HCT116 (cell line): Measurements from ENCODE around the gene GOLGA6L7. TPM values are rescaled to one million over a fixed set of nuclear protein-coding genes. Genes with fewer than 3 reads are reported as not detected.
"Not testable (repeated sequence)": the region's sequence is repeated elsewhere in the genome, so short reads cannot be mapped to it uniquely, and the experiment has no call there.

Experiments
- ATAC-seq: fragments of 200-7000 bp; cut with Tn5 transposase; 2 replicates; pipeline ENCODE4 v1.9.1; 2020; ENCODE audit warnings: mild to moderate bottlenecking, moderate library complexity
- BruUV-seq: library from RNA; stranded (reverse); fragments of 400-500 nt; replicated peaks from 2 replicates; lab custom pipeline; 2021; lab: Mats Ljungman, UMichigan
- CTCF ChIA-PET: fragments of 300-600 bp; sonication (Branson Sonifier 250); formaldehyde crosslinking; loops from one replicate; lab custom pipeline; 2021; ENCODE audit warnings: antibody characterized with exemption; lab: Charles Lee
- POLR2A ChIA-PET: fragments of 300-600, 350-600 bp; sonication (Branson Sonifier 250); formaldehyde crosslinking; loops from one replicate; lab custom pipeline; 2021; ENCODE audit warnings: antibody characterized with exemption; lab: Charles Lee
- RAD21 ChIA-PET, 2 experiments: fragments of 300-600 bp; sonication (Branson Sonifier 250); formaldehyde crosslinking; loops; one replicate each; lab custom pipeline; 2023; ENCODE audit warnings: low total read pairs in 2 of 2; ENCODE audit not compliant: uncharacterized antibody in 2 of 2, unreplicated experiment in 2 of 2, low non-redundant PET in 1 of 2; lab: Charles Lee
- DNase-seq: peaks from one replicate; pipeline ENCODE4 v3.0.0-alpha.2; 2010; ENCODE audit warnings: low read depth, low spot score
- H2AFZ ChIP-seq: fragments of 200-600 bp; shearing (Covaris generic), sonication (generic); 2 replicates; pipeline ENCODE4 v1.6.1; 2017; ENCODE audit warnings: low read depth, mixed run types, mixed read lengths, antibody characterized with exemption, low read length; ENCODE audit not compliant: poor library complexity, severe bottlenecking
- H3K27ac ChIP-seq: 2 replicates; pipeline ENCODE4 v1.5.1; 2012; ENCODE audit warnings: low read depth, low read length
- H3K27me3 ChIP-seq: fragments of 200-600 bp; sonication (generic); 2 replicates; pipeline ENCODE4 v1.6.1; 2016; ENCODE audit warnings: mixed run types, low read length, mixed read lengths; ENCODE audit not compliant: insufficient read depth
- H3K36me3 ChIP-seq, 2 experiments: fragments of 200-500 bp in 1 of 2; fragments of 200-600 bp in 1 of 2; sonication (Bioruptor generic) in 1 of 2; sonication (generic) in 1 of 2; 2 replicates each; pipeline versions ENCODE4 v1.5.1 to v1.6.1; 2014 to 2016; ENCODE audit warnings: low read length in 2 of 2, inconsistent platforms in 1 of 2, mixed read lengths in 1 of 2, mixed run types in 1 of 2; ENCODE audit not compliant: insufficient read depth in 2 of 2, control insufficient read depth in 1 of 2
- H3K4me1 ChIP-seq, 2 experiments: fragments of 200-600 bp in 1 of 2; sonication (generic) in 1 of 2; 2 replicates each; pipeline versions ENCODE4 v1.5.1 to v1.6.1; 2012 to 2017; ENCODE audit warnings: low read length in 2 of 2, inconsistent platforms in 1 of 2, mild to moderate bottlenecking in 1 of 2, mixed read lengths in 1 of 2, mixed run types in 1 of 2, moderate library complexity in 1 of 2; ENCODE audit not compliant: insufficient read depth in 2 of 2, control insufficient read depth in 1 of 2
- H3K4me2 ChIP-seq: fragments of 200-600 bp; sonication (generic); 2 replicates; pipeline ENCODE4 v1.6.1; 2017; ENCODE audit warnings: mixed run types, low read length, mixed read lengths
- H3K4me3 ChIP-seq, 2 experiments: fragments of 200-600 bp in 1 of 2; sonication (generic) in 1 of 2; replicated peaks in 1 of 2; 2 replicates each; pipeline ENCODE4 v1.5.1; 2011 to 2016; ENCODE audit warnings: low read length in 2 of 2, control low read depth in 1 of 2, low read depth in 1 of 2, mild to moderate bottlenecking in 1 of 2, mixed read lengths in 1 of 2, mixed run types in 1 of 2
- H3K79me2 ChIP-seq: fragments of 200-600 bp; sonication (generic); 2 replicates; pipeline ENCODE4 v1.6.1; 2017; ENCODE audit warnings: mild to moderate bottlenecking, mixed run types, low read length, moderate library complexity, mixed read lengths; ENCODE audit not compliant: insufficient read depth
- H3K9ac ChIP-seq: fragments of 200-600 bp; sonication (generic); 2 replicates; pipeline ENCODE4 v1.6.1; 2016; ENCODE audit warnings: low read length, mixed read lengths
- H3K9me2 ChIP-seq: fragments of 200-600 bp; sonication (generic), shearing (Covaris generic); 2 replicates; pipeline ENCODE4 v1.6.1; 2017; ENCODE audit warnings: mixed run types, mild to moderate bottlenecking, moderate library complexity; ENCODE audit not compliant: insufficient read depth
- H3K9me3 ChIP-seq, 2 experiments: fragments of 200-500 bp in 1 of 2; fragments of 200-600 bp in 1 of 2; sonication (Bioruptor generic) in 1 of 2; sonication (generic) in 1 of 2; 2 replicates each; pipeline ENCODE4 v1.6.1; 2014 to 2017; ENCODE audit warnings: low read length in 2 of 2, mixed read lengths in 2 of 2, inconsistent platforms in 1 of 2, low read depth in 1 of 2, mild to moderate bottlenecking in 1 of 2, mixed run types in 1 of 2, moderate library complexity in 1 of 2; ENCODE audit not compliant: control insufficient read depth in 1 of 2, insufficient read depth in 1 of 2
- H4K20me1 ChIP-seq: fragments of 200-600 bp; sonication (generic), shearing (Covaris generic); 2 replicates; pipeline ENCODE4 v1.6.1; 2017; ENCODE audit warnings: mixed run types, mild to moderate bottlenecking, moderate library complexity; ENCODE audit not compliant: insufficient read depth
- CBX3 ChIP-seq: IDR thresholded peaks from 2 replicates; pipeline ENCODE4 v1.6.1; 2012; ENCODE audit warnings: low read depth
- CEBPB ChIP-seq: IDR thresholded peaks from 2 replicates; pipeline ENCODE4 v1.6.1; 2012; ENCODE audit warnings: low read depth
- CTCF ChIP-seq, 3 experiments: fragments of 200-600 bp in 1 of 3; sonication (generic) in 1 of 3; IDR thresholded peaks in 2 of 3; conservative IDR thresholded peaks in 1 of 3; 2 replicates each; pipeline ENCODE4 v1.5.1; 2012 to 2017; ENCODE audit warnings: low read depth in 2 of 3, low read length in 2 of 3, antibody characterized with exemption in 1 of 3, borderline replicate concordance in 1 of 3, control low read depth in 1 of 3, mild to moderate bottlenecking in 1 of 3, mixed read lengths in 1 of 3, mixed run types in 1 of 3, moderate library complexity in 1 of 3; ENCODE audit not compliant: insufficient read depth in 1 of 3
- EGR1 ChIP-seq: IDR thresholded peaks from 2 replicates; pipeline ENCODE4 v1.6.1; 2012; ENCODE audit warnings: low read depth
- ELF1 ChIP-seq: IDR thresholded peaks from 2 replicates; pipeline ENCODE4 v1.6.1; 2012; ENCODE audit warnings: low read depth, borderline replicate concordance
- FOSL1 ChIP-seq: IDR thresholded peaks from 2 replicates; pipeline ENCODE4 v1.6.1; 2012; ENCODE audit warnings: low read depth
- POLR2A ChIP-seq: IDR thresholded peaks from 2 replicates; pipeline ENCODE4 v1.7.0; 2011; ENCODE audit warnings: borderline replicate concordance; ENCODE audit not compliant: insufficient read depth, insufficient read length; ENCODE audit errors: extremely low read depth
- SP1 ChIP-seq: IDR thresholded peaks from 2 replicates; pipeline ENCODE4 v1.6.1; 2012; ENCODE audit warnings: low read depth
- TCF7L2 ChIP-seq: IDR thresholded peaks from 2 replicates; pipeline ENCODE4 v1.7.0; 2011; ENCODE audit warnings: borderline replicate concordance, inconsistent platforms; ENCODE audit not compliant: insufficient read depth, insufficient read length; ENCODE audit errors: extremely low read depth
- ZNF274 ChIP-seq: fragments of 200-500 bp; sonication (Bioruptor generic); IDR thresholded peaks from 2 replicates; pipeline ENCODE4 v1.6.1; 2014; ENCODE audit warnings: mild to moderate bottlenecking, low read depth, low read length, inconsistent platforms
- intact Hi-C: fragments of 100-400 bp; cut with micrococcal nuclease; formaldehyde crosslinking; loops from 2 replicates; pipeline ENCODE4 v1.10.0; 2022
- total RNA-seq: library from RNA; stranded (reverse); gene quantifications from one replicate; pipeline ENCODE4 v1.2.1, GENCODE V29; 2021; ENCODE audit not compliant: unreplicated experiment
- TF ChIP-seq, protein P1 (sequence below): IDR thresholded peaks from 2 replicates; pipeline ENCODE4 v1.6.1; 2012

Gene GOLGA6L7
- total RNA-seq, 1 experiment from 2014 or later, result not detected

DNA sequence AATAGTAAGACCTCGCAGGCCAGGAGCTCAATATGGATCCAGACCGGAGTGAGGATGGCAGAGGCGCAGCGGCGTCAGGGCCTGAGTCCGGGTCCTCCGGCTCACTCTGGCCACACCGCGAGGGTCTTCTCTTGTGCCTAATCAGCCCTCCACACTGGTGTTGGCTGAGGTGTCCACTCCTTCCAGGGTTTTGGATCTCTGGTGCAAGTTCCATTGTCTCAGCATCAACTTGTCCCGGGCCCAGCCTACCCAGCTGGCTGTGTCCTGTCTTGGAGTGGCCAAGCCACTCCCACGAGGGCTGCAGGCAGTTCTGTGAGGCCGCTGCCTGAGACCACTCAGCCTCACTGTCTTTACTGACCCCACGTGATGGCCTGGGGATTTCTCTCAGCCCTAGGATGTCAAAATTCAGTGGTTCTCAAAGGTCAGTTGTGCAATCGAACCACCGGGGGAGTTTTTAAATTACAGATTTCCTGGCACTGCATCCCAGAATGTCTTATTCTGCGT, 12.6 kb upstream of the GOLGA6L7 start:
- Histone ChIP-seq H4K20me1 (no peaks in the 10 kb centered on the region), H3K9ac (no peak overlapping the region), H3K4me2 (no peak overlapping the region), H3K4me3 (no peak overlapping the region), H3K27ac (no peak overlapping the region), H3K4me1 (no peaks in the 10 kb centered on the region), H3K9me2 (no peaks in the 10 kb centered on the region), H3K9me3 (no peaks in the 10 kb centered on the region), H3K36me3 (no peaks in the 10 kb centered on the region), H3K79me2 (no peaks in the 10 kb centered on the region), H2AFZ (no peak overlapping the region), H3K27me3 (no peaks in the 10 kb centered on the region)
- intact Hi-C loops, result no loop called here
- no TSS peak for BruUV-seq
- CTCF ChIA-PET, result no interaction called here
- POLR2A ChIA-PET, result no interaction called here
- DNase-seq (no peak), ATAC-seq (no peak)
- RAD21 ChIA-PET, result no interaction called here
- no peak for TF ChIP-seq POLR2A
- no peak for TF ChIP-seq ELF1
- TF ChIP-seq CBX3, result no peak
- TF ChIP-seq, protein P1, sequence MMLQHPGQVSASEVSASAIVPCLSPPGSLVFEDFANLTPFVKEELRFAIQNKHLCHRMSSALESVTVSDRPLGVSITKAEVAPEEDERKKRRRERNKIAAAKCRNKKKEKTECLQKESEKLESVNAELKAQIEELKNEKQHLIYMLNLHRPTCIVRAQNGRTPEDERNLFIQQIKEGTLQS, result no peak
- TF ChIP-seq TCF7L2, result no peak
- no peak for TF ChIP-seq ZNF274
- TF ChIP-seq EGR1, result no peak
- TF ChIP-seq FOSL1, result no peak
- no peak for TF ChIP-seq CEBPB
- no peak for TF ChIP-seq SP1
- TF ChIP-seq CTCF (IDR thresholded peaks at IDR 0.05 in 2 of 3, conservative IDR thresholded peaks at IDR 0.05 in 1 of 3; ENCODE audit: borderline replicate concordance in 1 of 3, insufficient read depth in 1 of 3, low read depth in 2 of 3, low read length in 2 of 3), result no peak

- H3K9me3 ChIP-seq, H3K4me1 ChIP-seq, intact Hi-C loops, ATAC-seq, H3K36me3 ChIP-seq, CTCF ChIA-PET, H3K79me2 ChIP-seq, DNase-seq, H3K4me2 ChIP-seq, H3K9me2 ChIP-seq, H2AFZ ChIP-seq, BruUV-seq, H3K27me3 ChIP-seq, H3K9ac ChIP-seq, H4K20me1 ChIP-seq, RAD21 ChIA-PET, POLR2A ChIA-PET, H3K27ac ChIP-seq, H3K4me3 ChIP-seq: not testable (repeated sequence)
Observed at GRCh38 chr15:28854578-28854977, 6.1 kb upstream of the GOLGA6L7 start.

DNA sequence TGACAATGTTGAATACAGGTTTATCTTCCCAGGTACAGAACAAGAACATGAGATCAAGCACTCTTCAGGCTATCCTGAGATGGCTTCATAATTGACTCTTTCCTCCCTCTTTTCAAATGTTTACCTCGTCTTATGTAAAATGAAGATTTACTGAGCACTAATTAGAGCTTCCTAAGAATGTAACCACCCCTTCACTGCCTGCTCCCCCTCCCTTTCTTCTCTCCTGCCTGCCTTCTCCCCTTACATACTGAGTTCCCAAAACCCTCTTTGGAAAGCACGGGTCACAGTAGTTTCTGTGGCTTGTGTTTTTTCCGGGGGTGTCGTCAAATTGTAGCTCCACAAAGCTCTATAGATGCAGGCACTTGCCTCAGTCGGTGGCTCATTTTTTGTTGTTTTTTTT, 5.2 kb upstream of the GOLGA6L7 start:
- H3K4me3 ChIP-seq, ATAC-seq, CTCF ChIA-PET, H3K4me1 ChIP-seq, BruUV-seq, intact Hi-C loops, H2AFZ ChIP-seq, H3K27me3 ChIP-seq, H4K20me1 ChIP-seq, H3K27ac ChIP-seq, H3K79me2 ChIP-seq, H3K9me3 ChIP-seq, H3K4me2 ChIP-seq, DNase-seq, H3K9ac ChIP-seq, H3K36me3 ChIP-seq, H3K9me2 ChIP-seq, RAD21 ChIA-PET, POLR2A ChIA-PET: not testable (repeated sequence)
